GM12878 (cell line): ENCODE results near the gene MSL1. TPM values are rescaled to one million over a fixed set of nuclear protein-coding genes. Genes with fewer than 3 reads are reported as not detected.
A peak's percentile ranks its signal among the peaks of the same experiment; 100 is the strongest.

ENCODE experiments used
- ATAC-seq: fragments of 200-7000 bp; cut with Tn5 transposase; 3 replicates; pipeline ENCODE4 v1.9.1; 2020; ENCODE audit warnings: mild to moderate bottlenecking, moderate library complexity
- BruUV-seq: library from RNA; stranded (reverse); fragments of 400-500 nt; replicated peaks from 2 replicates; lab custom pipeline; 2021; lab: Mats Ljungman, UMichigan
- CTCF ChIA-PET: fragments of 300-600 bp; sonication (Branson Sonifier 250); formaldehyde crosslinking; extraction: SDS; loops from one replicate; lab custom pipeline; 2021; ENCODE audit warnings: inconsistent platforms; lab: Yijun Ruan, JAX
- POLR2A ChIA-PET: fragments of 350-600 bp; formaldehyde crosslinking; extraction: SDS; loops from one replicate; lab custom pipeline; 2021; ENCODE audit warnings: inconsistent platforms; lab: Charles Lee
- RAD21 ChIA-PET: fragments of 300-600 bp; sonication (Branson Sonifier 250); formaldehyde crosslinking; loops from one replicate; lab custom pipeline; 2023; ENCODE audit warnings: antibody characterized with exemption; ENCODE audit not compliant: unreplicated experiment; lab: Charles Lee
- SMC1A ChIA-PET: fragments of 300-600 bp; sonication (Branson Sonifier 250); formaldehyde crosslinking; loops from one replicate; lab custom pipeline; 2023; ENCODE audit not compliant: unreplicated experiment, uncharacterized antibody; lab: Charles Lee
- DNase-seq: peaks from one replicate; pipeline ENCODE4 v3.0.0-alpha.2; 2011; ENCODE audit warnings: low read depth, low spot score
- FAIRE-seq: peaks from 3 replicates; lab custom pipeline; 2011; peaks lifted over from hg19 to GRCh38; lab: Jason Lieb, UNC
- H2AFZ ChIP-seq: 2 replicates; pipeline ENCODE4 v1.6.0; 2011; ENCODE audit warnings: low read depth, low read length, control low read depth; ENCODE audit not compliant: control insufficient read depth
- H3K27ac ChIP-seq: 2 replicates; pipeline ENCODE4 v1.5.1; 2011; ENCODE audit warnings: control low read depth; ENCODE audit not compliant: control insufficient read depth, insufficient read depth
- H3K27me3 ChIP-seq, 2 experiments: replicated peaks in 1 of 2; 2 replicates each; pipeline versions ENCODE4 v1.6.0 to v1.6.1; 2011; ENCODE audit warnings: low read length in 1 of 2; ENCODE audit not compliant: control insufficient read depth in 2 of 2, insufficient read depth in 2 of 2
- H3K36me3 ChIP-seq, 2 experiments: 2 replicates each; pipeline ENCODE4 v1.5.1; 2011; ENCODE audit warnings: low read length in 1 of 2; ENCODE audit not compliant: control insufficient read depth in 2 of 2, insufficient read depth in 2 of 2
- H3K4me1 ChIP-seq: 2 replicates; pipeline ENCODE4 v1.6.1; 2011; ENCODE audit warnings: mild to moderate bottlenecking, low read length, moderate library complexity, mixed read lengths; ENCODE audit not compliant: control insufficient read depth, insufficient read depth
- H3K4me2 ChIP-seq: 2 replicates; pipeline ENCODE4 v1.6.0; 2011; ENCODE audit warnings: control low read depth; ENCODE audit not compliant: control insufficient read depth, insufficient read depth
- H3K4me3 ChIP-seq: fragments of 200-600 bp; sonication (generic); 2 replicates; pipeline ENCODE4 v1.5.1; 2016
- H3K79me2 ChIP-seq: 2 replicates; pipeline ENCODE4 v1.6.0; 2011; ENCODE audit warnings: low read length; ENCODE audit not compliant: control insufficient read depth, insufficient read depth
- H3K9ac ChIP-seq: 2 replicates; pipeline ENCODE4 v1.8.0; 2011; ENCODE audit warnings: low read length, control low read depth, mixed read lengths; ENCODE audit not compliant: control insufficient read depth, insufficient read depth
- H3K9me3 ChIP-seq: replicated peaks from 3 replicates; pipeline ENCODE4 v1.5.1; 2011; ENCODE audit warnings: mild to moderate bottlenecking, low read length; ENCODE audit not compliant: control insufficient read depth, insufficient read depth
- H4K20me1 ChIP-seq: 2 replicates; pipeline ENCODE4 v1.6.0; 2011; ENCODE audit not compliant: control insufficient read depth, insufficient read depth
- CREB1 ChIP-seq: IDR thresholded peaks from 2 replicates; pipeline ENCODE4 v1.6.1; 2012; ENCODE audit warnings: low read depth, mild to moderate bottlenecking, inconsistent platforms
- MEF2A ChIP-seq: IDR thresholded peaks from 2 replicates; pipeline ENCODE4 v1.6.1; 2011; ENCODE audit warnings: low read depth, mild to moderate bottlenecking, low read length, moderate library complexity; ENCODE audit not compliant: insufficient read depth
- POLR2A ChIP-seq: IDR thresholded peaks from 2 replicates; pipeline ENCODE4 v1.6.1; 2011; ENCODE audit warnings: low read depth, mild to moderate bottlenecking, low read length
- SREBF1 ChIP-seq: IDR thresholded peaks from 2 replicates; pipeline ENCODE4 v1.6.1; 2012; ENCODE audit warnings: mild to moderate bottlenecking, low read length
- TBL1XR1 ChIP-seq: IDR thresholded peaks from 2 replicates; pipeline ENCODE4 v1.6.1; 2012; ENCODE audit warnings: low read depth, low read length, improper control_type of control experiment
- ZNF274 ChIP-seq: IDR thresholded peaks from one replicate; pipeline ENCODE4 v1.8.0; 2011; ENCODE audit not compliant: insufficient read length, insufficient read depth
- WGBS: methylation state at CpG from one replicate; pipeline ENCODE4 v1.1.6; 2016; ENCODE audit warnings: low lambda C conversion rate; ENCODE audit not compliant: insufficient replicate concordance, insufficient coverage; ENCODE audit errors: missing lambda C conversion rate; 5-methylcytosine and 5-hydroxymethylcytosine counted together
- in situ Hi-C: fragments of 300-500 bp; cut with MboI; formaldehyde crosslinking; loops from 9 replicates; pipeline ENCODE4 v1.14.3; 2018; ENCODE audit warnings: mixed read lengths
- intact Hi-C: fragments of 100-400 bp; cut with micrococcal nuclease; formaldehyde crosslinking; loops from one replicate; pipeline ENCODE4 v1.14.2; 2022; ENCODE audit not compliant: unreplicated experiment
- polyA plus RNA-seq, 11 experiments: library from polyadenylated mRNA; depleted of rRNA in 4 of 11; unstranded in 6 of 11; stranded (reverse) in 5 of 11; fragments of >200 nt; fragmentation: Nextera tagmentation in 4 of 11; fragmentation: Illumina TruSeq in 1 of 11; extraction: Ambion mirVana in 4 of 11; extraction: Trizol in 1 of 11; gene quantifications; 1 replicate in 1 of 11; 2 replicates in 10 of 11; pipeline versions ENCODE4 v1.2.1 to v1.2.3, GENCODE V29; 2011 to 2016; ENCODE audit warnings: inconsistent platforms in 2 of 11, missing spikeins in 2 of 11, low read depth in 1 of 11
- total RNA-seq, 4 experiments: library from RNA; depleted of rRNA in 3 of 4; stranded (reverse); fragments of >200 nt in 3 of 4; fragmentation: Illumina TruSeq in 1 of 4; extraction: Trizol in 1 of 4; gene quantifications; 2 replicates each; pipeline versions ENCODE4 v1.2.1 to v1.2.3, GENCODE V29; 2013 to 2021
- TF ChIP-seq, protein P1 (sequence below): fragments of 450-650 bp; IDR thresholded peaks from 2 replicates; pipeline ENCODE4 v1.6.1; 2016; ENCODE audit warnings: mild to moderate bottlenecking
- TF ChIP-seq, protein P2 (sequence below), 3 experiments: IDR thresholded peaks in 2 of 3; conservative IDR thresholded peaks in 1 of 3; 2 replicates each; pipeline ENCODE4 v1.5.1; 2011; ENCODE audit warnings: low read depth in 3 of 3, low read length in 3 of 3, mild to moderate bottlenecking in 3 of 3, control low read depth in 2 of 3, moderate library complexity in 2 of 3, inconsistent platforms in 1 of 3, mixed read lengths in 1 of 3; ENCODE audit not compliant: control insufficient read depth in 2 of 3, insufficient read depth in 1 of 3; ENCODE audit errors: extremely low read depth in 1 of 3
- TF ChIP-seq, protein P3 (sequence below): IDR thresholded peaks from 2 replicates; pipeline ENCODE4 v1.6.1; 2011; ENCODE audit warnings: borderline replicate concordance, low read depth, mild to moderate bottlenecking, moderate library complexity, low read length; ENCODE audit not compliant: insufficient read depth, poor library complexity, severe bottlenecking

The MSL1 gene
- total and polyA plus RNA-seq, 10 of the 15 experiments (the other 5 are each of a cell fraction or from before 2014, with no cell fraction given), result 6.1 to 95.2 (median 51.8) TPM

GRCh38 chr17:40130352-40131042, 8.7 kb downstream of the MSL1 start:
- intact Hi-C loops (no loop called here), in situ Hi-C loops (no loop called here)
- POLR2A ChIA-PET, result interaction anchor here (0.7 kb wide), 1 partner anchor 26 kb away, joined by 3 read pairs; no protein-coding TSS in a partner anchor
- H3K27ac ChIP-seq, result no peak overlapping the region
- CTCF ChIA-PET, result interaction anchor here (1.0 to 1.1 kb wide), 2 partner anchors 18 to 37 kb away, joined by 3 to 4 read pairs; no protein-coding TSS in a partner anchor
- no peak overlapping the region for H3K4me3 ChIP-seq
- H2AFZ ChIP-seq, result no peak overlapping the region
- H3K9me3 ChIP-seq, result no peaks in the 10 kb centered on the region
- RAD21 ChIA-PET, result no interaction called here
- H3K27me3 ChIP-seq, result no peaks in the 10 kb centered on the region
- H4K20me1 ChIP-seq, result peaks cover 3% of the 10 kb centered on the region; the same call in 1 of the 2 replicates
- SMC1A ChIA-PET, result interaction anchor here (1.2 kb wide), 1 partner anchor 17 kb away, joined by 4 read pairs; no protein-coding TSS in a partner anchor
- TF ChIP-seq POLR2A (0 out of 2 replicates have a peak, but pooled peaks have one; percentile 26), ZNF274 (no peak)
- TF ChIP-seq, protein P1, sequence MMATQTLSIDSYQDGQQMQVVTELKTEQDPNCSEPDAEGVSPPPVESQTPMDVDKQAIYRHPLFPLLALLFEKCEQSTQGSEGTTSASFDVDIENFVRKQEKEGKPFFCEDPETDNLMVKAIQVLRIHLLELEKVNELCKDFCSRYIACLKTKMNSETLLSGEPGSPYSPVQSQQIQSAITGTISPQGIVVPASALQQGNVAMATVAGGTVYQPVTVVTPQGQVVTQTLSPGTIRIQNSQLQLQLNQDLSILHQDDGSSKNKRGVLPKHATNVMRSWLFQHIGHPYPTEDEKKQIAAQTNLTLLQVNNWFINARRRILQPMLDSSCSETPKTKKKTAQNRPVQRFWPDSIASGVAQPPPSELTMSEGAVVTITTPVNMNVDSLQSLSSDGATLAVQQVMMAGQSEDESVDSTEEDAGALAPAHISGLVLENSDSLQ, result no peak
- H3K9ac ChIP-seq, result no peak overlapping the region
- H3K79me2 ChIP-seq, result peaks cover 16% of the 10 kb centered on the region
- 98% methylated on average over 7 of the region's 7 CpGs for WGBS
- no peak for ATAC-seq
- no peaks in the 10 kb centered on the region; the same call in 1 of the 2 replicates for H3K4me1 ChIP-seq
- H3K4me2 ChIP-seq, result no peak overlapping the region
- no peak for FAIRE-seq
- peaks cover 2 to 43% of the 10 kb centered on the region in 2 experiments for H3K36me3 ChIP-seq
- DNase-seq, result no peak
- BruUV-seq, result no TSS peak

- intact Hi-C loops, result no loop called here
- no peaks in the 10 kb centered on the region for H3K9me3 ChIP-seq
- H3K27me3 ChIP-seq, result no peaks in the 10 kb centered on the region
- no peak overlapping the region for H3K4me3 ChIP-seq
- H3K36me3 ChIP-seq, result peaks cover 3 to 49% of the 10 kb centered on the region in 2 experiments
- ATAC-seq, result no peak
- FAIRE-seq, result no peak
- H3K4me2 ChIP-seq, result no peak overlapping the region
- 92% methylated on average over 7 of the region's 7 CpGs for WGBS
- H4K20me1 ChIP-seq, result no peaks in the 10 kb centered on the region
- in situ Hi-C loops, result no loop called here
- CTCF ChIA-PET, result interaction anchor here (0.6 to 2.0 kb wide), 9 partner anchors 8 to 513 kb away, joined by 3 to 9 read pairs (median 5); partner anchors contain the start of gene CSF3
- no peak for DNase-seq
- no TSS peak for BruUV-seq
- SMC1A ChIA-PET, result interaction anchor here (0.9 to 2.0 kb wide), 3 partner anchors 10 to 20 kb away, joined by 4 to 13 read pairs (median 6); no protein-coding TSS in a partner anchor
- H3K27ac ChIP-seq, result no peak overlapping the region
- POLR2A ChIA-PET, result interaction anchor here (1.5 to 2.9 kb wide), 2 partner anchors 10 to 14 kb away, joined by 4 to 14 read pairs; no protein-coding TSS in a partner anchor
- H2AFZ ChIP-seq, result no peak overlapping the region
- H3K4me1 ChIP-seq, result no peaks in the 10 kb centered on the region
- H3K9ac ChIP-seq, result no peak overlapping the region
- peaks cover 15% of the 10 kb centered on the region for H3K79me2 ChIP-seq
- RAD21 ChIA-PET, result interaction anchor here (2.0 kb wide), 1 partner anchor 21 kb away, joined by 6 read pairs; no protein-coding TSS in a partner anchor
- TF ChIP-seq, protein P2, sequence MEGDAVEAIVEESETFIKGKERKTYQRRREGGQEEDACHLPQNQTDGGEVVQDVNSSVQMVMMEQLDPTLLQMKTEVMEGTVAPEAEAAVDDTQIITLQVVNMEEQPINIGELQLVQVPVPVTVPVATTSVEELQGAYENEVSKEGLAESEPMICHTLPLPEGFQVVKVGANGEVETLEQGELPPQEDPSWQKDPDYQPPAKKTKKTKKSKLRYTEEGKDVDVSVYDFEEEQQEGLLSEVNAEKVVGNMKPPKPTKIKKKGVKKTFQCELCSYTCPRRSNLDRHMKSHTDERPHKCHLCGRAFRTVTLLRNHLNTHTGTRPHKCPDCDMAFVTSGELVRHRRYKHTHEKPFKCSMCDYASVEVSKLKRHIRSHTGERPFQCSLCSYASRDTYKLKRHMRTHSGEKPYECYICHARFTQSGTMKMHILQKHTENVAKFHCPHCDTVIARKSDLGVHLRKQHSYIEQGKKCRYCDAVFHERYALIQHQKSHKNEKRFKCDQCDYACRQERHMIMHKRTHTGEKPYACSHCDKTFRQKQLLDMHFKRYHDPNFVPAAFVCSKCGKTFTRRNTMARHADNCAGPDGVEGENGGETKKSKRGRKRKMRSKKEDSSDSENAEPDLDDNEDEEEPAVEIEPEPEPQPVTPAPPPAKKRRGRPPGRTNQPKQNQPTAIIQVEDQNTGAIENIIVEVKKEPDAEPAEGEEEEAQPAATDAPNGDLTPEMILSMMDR (IDR thresholded peaks at IDR 0.05 in 2 of 3, conservative IDR thresholded peaks at IDR 0.05 in 1 of 3; ENCODE audit: control insufficient read depth in 2 of 3, extremely low read depth in 1 of 3, insufficient read depth in 1 of 3, low read depth in 3 of 3, low read length in 3 of 3), result no peak
- TF ChIP-seq TBL1XR1 (no peak), CREB1 (no peak), MEF2A (no peak), SREBF1 (no peak)
- TF ChIP-seq, protein P3, sequence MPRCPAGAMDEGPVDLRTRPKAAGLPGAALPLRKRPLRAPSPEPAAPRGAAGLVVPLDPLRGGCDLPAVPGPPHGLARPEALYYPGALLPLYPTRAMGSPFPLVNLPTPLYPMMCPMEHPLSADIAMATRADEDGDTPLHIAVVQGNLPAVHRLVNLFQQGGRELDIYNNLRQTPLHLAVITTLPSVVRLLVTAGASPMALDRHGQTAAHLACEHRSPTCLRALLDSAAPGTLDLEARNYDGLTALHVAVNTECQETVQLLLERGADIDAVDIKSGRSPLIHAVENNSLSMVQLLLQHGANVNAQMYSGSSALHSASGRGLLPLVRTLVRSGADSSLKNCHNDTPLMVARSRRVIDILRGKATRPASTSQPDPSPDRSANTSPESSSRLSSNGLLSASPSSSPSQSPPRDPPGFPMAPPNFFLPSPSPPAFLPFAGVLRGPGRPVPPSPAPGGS, result no peak
These were observed 12.4 kb downstream of the MSL1 start for GRCh38 chr17:40134184-40134583.
